ENCODE results near the gene CLIC4.

Gene CLIC4

DNA sequence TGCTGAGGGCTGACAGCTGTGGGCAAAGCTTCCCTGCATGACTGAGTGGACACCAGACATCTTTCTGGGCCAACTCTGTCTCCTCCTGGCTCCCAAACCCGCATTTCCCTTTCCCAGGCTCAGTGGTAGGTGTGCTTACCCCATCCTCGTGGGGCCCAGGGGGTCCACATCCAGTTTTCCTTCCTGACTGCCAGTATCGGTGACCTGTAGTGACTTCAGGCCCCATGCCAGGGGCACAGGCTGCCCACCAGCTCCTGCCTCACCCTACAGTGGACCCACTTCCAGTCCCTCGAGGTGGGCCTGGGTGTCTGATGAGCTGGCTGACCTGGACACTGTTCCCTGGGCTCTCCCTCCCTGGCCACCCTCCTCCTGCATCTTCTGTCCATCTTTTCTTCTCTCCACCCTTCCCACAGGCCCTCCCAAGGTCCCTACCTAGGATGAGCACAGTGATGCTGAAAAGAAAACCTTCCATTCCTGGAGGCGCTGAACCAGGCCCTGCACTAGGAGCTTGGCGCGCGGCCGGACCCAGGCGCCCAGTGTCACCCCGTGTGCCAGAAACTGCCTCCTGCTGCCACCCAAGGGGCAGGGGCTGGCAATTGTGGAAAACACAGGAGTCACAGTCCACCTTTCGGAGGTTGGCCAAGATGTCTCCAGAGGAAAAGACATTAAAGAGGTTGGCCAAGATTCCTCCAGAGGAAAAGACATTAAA, 117.7 kb downstream of the CLIC4 start:
- DNase-seq = no peak

GRCh38 chr1:24864370-24864777, 119.1 kb downstream of the CLIC4 start:
- no peak for DNase-seq

- DNase-seq = no peak
Observed at GRCh38 chr1:24865168-24865567, 119.9 kb downstream of the CLIC4 start.

GRCh38 chr1:24865587-24865986, 120.3 kb downstream of the CLIC4 start:
- DNase-seq = no peak

DNA sequence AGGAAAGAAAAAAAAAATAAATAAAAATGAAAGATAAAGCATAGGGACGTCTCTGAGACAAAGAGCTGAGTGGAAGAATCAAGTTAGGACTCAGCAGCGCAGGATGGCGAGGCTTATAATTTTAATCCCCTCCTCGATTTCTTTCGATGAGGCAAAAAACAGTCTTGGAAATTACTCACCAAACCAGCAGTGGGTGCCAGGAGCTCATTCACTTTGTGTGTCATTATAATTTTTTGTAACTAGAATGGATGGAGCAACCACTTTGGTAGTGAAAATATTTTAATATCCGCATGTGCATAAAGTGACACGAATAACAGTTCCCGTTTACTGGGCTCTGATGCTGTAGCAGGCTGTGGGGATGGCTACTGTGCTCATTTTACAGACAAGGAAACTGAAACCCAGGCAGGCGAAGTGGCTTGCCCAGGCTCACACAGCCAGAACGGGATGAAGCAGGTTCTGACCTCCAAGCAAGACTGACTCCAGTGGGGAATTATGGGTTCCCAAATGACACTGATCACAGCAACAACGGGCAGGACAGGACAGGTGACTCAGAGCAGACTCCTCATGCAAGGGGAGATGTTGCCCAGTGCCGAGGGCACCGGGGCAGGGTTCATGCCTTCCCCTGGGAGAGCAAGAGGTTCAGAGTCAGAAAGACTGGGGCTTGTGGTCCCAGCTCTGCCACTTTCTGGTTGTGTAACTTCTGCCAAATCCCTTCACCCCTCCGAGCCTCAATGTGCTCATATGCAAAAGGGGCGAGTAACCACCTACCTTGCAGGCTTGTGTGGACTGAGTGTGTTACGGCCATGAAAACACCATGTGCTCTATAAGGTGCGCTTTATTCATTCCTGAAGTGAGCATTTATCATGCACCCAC, 121.2 kb downstream of the CLIC4 start:
- no peak for DNase-seq

GRCh38 chr1:24867084-24867870, 122.0 kb downstream of the CLIC4 start:
- no peak for DNase-seq

GRCh38 chr1:24868016-24868875, 123.0 kb downstream of the CLIC4 start:
- DNase-seq = no peak

- DNase-seq = no peak
Observed at GRCh38 chr1:24870551-24871195, 125.4 kb downstream of the CLIC4 start.

DNA sequence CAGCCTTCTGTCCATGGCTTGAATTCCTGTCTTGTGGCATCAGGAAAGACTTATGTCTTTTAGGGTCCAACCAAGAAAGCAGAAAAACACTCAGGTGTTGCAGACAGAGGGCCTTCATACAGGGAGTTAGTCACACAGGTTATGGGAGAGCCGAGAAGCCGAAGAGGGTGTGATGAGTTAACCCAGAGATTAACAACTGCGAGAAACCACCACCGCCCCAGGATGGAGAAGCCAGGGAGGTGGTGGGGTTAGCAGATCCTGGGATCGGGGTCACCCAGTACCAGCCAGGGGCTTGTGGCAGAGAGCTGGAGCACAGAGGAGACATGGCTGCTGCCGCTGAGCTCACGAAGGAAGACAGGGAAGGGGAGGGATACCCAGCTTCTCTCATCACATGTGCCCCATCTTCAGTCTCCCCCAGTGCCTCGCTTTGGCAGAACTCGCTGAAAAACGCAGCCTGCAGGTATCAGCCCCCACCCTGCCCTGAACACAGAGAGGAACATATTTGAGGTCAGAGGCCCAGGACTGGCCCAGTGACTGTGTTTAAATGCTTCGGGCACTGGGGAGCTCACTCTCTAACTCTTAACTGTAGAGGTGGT, 126.2 kb downstream of the CLIC4 start:
- DNase-seq = no peak

DNA sequence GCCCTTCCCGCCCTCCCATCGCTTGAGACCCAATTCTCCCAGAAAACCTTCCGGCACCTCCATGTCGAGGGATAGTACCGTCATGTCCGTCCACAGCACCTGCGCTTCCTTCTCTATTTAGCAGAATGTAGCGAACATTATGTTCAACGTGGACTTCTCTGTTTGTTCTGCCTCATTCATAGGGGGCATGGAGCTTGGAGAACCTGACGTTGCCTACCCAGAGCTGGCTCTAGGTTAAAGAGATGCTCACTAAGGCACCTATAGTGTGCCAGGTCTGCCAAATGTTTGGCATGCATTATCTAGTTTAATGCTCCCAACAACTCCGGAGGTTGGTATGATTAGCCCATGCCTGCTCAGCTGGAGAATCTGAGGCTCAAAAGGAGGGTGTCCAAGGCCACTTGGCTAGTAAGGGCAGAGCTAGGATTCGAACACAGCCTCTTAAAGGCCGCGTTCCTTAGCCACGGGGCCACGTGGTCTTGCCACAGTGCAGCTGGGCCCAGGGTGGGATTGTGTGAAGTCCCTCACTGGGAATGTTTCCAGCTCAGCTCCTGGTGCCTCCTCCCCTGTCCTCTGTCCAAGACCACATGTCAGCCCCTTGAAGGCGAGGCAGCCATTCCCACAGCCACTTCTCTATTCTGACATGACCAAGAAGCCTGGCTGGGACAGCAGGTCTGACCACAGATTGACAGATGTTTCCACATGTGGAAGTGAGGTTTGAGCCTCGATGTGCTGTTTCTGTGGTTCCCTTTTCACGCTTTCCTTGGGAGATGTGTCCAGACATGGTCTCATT, 127.0 kb downstream of the CLIC4 start:
- DNase-seq = no peak

DNA sequence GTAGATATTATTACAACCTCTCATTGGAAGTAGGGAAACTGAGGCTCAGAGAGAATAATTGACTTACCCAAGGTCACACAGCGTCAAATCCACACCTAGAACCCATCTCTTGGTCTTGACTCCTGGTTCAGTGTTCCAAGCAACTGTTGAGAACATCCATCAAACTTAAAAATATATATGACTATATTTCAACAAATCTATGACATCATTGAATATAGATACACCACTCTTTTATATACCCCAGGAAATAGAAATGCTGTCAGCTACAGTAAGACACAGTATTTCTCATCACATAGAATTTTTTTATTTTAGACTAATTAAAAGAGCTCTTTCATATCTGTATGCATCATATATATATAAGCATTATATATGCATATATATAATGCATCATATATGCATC, 127.9 kb downstream of the CLIC4 start:
- DNase-seq = no peak

- DNase-seq = no peak
Observed at GRCh38 chr1:24874056-24874455, 128.8 kb downstream of the CLIC4 start.

- DNase-seq = no peak
Observed at GRCh38 chr1:24874611-24875234, 129.5 kb downstream of the CLIC4 start.

DNA sequence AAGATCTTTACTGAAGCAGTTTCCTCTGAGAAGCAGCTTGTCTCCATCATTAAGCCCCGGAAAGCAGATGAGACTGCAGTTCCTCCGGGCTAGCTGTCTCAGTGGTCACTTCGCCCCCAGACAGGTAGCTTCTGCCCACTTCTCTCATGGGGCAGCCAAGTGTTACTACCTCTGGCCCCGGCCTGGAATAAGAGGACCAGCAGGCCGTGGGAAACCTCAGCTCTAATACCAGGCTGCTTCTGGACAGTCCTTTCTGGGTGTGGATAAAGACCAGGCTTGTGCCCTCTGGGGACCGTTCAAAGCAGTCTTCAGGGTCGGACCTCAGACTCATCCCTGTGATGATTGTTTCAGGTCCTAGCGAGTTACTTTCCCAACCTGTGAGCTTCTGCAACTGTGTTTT, 130.0 kb downstream of the CLIC4 start:
- no peak for DNase-seq

GRCh38 chr1:24875991-24876506, 130.8 kb downstream of the CLIC4 start:
- no peak for DNase-seq

DNA sequence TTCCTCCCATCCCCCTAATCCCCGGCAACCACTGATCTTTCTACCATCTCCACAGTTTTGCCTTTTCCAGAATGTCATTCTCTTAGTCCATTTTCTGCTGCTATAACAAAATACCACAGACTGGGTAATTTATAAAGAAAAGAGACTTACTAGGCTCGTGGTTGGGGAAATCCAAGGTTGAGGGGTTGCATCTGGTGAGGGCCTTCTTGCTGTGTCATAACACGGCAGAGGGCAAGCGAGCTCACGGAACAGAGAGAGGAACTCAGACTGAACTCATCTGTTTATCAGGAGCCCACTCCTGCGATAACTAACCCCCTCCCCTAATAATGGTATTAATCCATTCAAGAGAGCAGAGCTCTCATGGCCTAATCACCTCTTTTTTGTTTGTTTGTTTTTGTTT, 132.8 kb downstream of the CLIC4 start:
- DNase-seq = no peak

DNA sequence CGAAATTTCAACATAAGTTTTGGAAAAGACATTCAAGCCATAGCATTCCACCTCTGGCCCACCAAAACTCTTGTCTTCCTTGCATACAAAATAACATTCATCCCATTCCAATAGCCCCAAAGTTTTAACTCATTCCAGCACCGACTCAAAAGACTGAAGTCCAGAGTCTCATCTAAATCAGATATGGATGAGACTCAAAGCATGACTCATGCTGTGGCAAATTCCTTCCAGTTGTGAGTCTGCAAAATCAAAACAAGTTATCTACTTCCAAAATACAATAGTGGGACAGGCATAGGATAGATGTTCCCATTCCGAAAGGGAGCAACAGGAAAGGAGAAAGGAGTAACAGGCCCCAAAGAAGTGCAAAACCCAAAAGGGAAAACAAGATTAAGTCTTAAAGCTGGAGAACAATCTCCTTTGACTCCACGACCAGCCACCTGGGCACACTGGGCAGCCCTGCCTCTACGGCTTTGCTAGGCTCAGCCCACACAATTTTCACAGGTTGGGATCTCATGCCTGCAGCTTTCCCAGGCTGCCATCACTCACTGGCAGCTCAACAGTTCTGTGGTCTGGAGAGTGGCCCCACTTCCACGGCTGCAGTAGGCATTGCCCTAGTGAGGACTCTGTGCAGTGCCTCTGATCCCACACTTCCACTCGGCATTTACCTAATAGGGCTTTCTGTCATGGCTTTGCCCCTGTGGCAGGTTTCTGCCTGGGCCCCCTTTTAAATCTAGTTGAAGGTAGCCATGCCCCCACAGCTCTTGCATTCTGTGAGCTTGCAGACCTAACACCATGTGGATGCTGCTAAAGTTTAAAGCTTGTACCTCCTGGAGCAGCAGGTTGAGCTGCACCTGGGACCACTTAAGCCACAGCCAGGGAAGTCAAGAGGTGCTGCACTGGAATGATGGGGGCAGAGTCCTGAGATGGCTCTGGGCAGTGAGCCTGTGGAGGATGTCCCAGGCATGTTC, 133.8 kb downstream of the CLIC4 start:
- DNase-seq = no peak

- DNase-seq = no peak
Observed at GRCh38 chr1:24881034-24881433, 135.8 kb downstream of the CLIC4 start.

DNA sequence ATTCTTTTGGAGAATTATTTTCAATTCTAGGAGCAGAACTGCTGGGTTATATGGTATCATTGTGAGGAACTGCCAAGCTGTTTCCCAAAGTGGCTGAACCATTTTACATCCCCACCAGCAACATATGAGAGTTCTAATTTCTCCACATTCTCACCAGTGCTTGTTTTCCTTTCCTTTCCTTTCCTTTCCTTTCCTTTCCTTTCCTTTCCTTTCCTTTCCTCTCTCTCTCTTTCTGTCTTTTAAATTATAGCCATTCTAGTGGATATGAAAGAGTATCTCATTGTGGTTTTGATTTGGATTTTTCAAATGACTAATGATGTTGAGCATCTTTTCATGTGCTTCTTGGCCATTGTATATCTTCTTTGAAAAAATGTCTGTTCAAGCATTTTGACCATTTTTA, 139.5 kb downstream of the CLIC4 start:
- no peak for DNase-seq

All from NCI-H1048 (cell line).